ENCODE measurements around the gene CR2. TPM values are rescaled to one million over a fixed set of nuclear protein-coding genes. Genes with fewer than 3 reads are reported as not detected.
"Not testable (repeated sequence)": the region's sequence is repeated elsewhere in the genome, so short reads cannot be mapped to it uniquely, and the experiment has no call there.

The CR2 gene
- total and polyA plus RNA-seq, 9 donors, result 0.04 to 1.3 (median 0.50) TPM

DNA sequence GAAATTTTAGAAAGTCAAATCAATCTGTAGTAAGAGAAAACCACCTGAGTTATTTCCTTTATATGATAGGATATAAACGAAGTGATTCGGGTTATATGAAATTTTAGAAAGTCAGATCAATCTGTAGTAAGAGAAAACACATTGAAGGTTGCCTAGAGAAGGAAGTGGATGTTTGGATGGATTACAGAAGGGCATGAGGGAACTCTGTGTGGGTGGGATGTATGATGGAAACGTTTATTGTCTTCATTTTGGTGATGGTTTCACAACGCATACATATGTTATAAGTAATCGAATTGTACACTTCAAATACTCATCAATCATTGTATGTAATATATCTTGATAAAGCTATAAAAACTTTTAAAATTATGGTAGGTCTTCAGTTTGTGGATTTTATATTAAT lies 46.9 kb downstream of the CR2 start:
- Histone ChIP-seq H3K4me3 (ENCODE audit: low read length) (no peak overlapping the region), H3K4me1 (ENCODE audit: control insufficient read depth, insufficient read depth, low read length) (peaks cover 1% of the 10 kb centered on the region), H3K27ac (ENCODE audit: low read length) (no peak overlapping the region), H3K36me3 (ENCODE audit: control insufficient read depth, insufficient read depth, low read length) (no peaks in the 10 kb centered on the region), H3K27me3 (ENCODE audit: control insufficient read depth, insufficient read depth, low read length) (peaks cover 29% of the 10 kb centered on the region), H3K9me3 (replicated peaks; ENCODE audit: control insufficient read depth, low read depth, low read length) (no peaks in the 10 kb centered on the region)
- no peak for DNase-seq
- WGBS (ENCODE audit: insufficient coverage), result 49% methylated on average over 2 of the region's 5 CpGs

DNA sequence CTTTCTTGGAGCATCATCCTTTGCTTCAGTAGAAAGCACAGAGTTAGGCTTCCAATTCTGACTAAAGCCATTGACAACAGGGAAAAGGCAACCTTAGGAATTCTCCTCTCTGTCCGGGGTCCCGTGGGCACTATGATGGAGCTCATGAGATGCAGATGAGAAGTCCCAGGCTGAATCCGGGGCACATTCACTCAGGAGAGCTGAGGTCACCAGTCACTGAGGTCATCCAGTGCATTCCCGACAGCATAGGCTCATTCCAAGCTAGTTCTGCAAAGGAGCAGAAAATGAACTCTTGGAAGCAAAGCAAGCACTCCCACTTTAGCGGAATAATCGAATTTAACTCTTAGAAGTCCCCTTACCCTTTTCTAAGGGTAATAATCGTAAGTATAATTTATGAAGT lies 48.6 kb downstream of the CR2 start:
- Histone ChIP-seq H3K27ac (ENCODE audit: low read length) (no peak overlapping the region), H3K4me3 (ENCODE audit: low read length) (no peak overlapping the region), H3K9me3 (replicated peaks; ENCODE audit: control insufficient read depth, low read depth, low read length) (no peaks in the 10 kb centered on the region), H3K27me3 (ENCODE audit: control insufficient read depth, insufficient read depth, low read length) (peaks cover 16% of the 10 kb centered on the region), H3K36me3 (ENCODE audit: control insufficient read depth, insufficient read depth, low read length) (no peaks in the 10 kb centered on the region), H3K4me1 (ENCODE audit: control insufficient read depth, insufficient read depth, low read length) (no peaks in the 10 kb centered on the region)
- no peak for DNase-seq
- WGBS (ENCODE audit: insufficient coverage), result 49% methylated on average over 4 of the region's 7 CpGs

DNA sequence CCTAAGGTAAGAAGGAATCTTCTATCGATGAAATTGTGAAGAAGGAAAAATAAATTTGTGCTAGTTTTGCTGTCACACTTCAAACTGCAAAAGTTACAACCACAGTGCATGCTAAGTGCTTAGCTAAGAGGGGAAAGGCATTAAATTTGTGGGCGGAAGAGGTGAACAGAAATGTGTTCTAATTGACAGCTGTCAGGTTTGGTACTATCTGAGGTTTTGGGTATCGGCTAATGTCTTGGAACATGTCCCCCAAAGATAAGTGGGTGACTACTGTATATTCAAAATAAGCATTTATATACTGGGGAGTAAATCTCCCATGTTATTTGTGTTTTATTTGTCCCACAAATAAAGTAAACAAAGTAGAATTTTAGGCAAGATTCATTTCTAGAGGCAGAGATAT lies 49.8 kb downstream of the CR2 start:
- no peak overlapping the region for H3K27ac ChIP-seq (ENCODE audit: low read length)
- no peak for DNase-seq
- no peaks in the 10 kb centered on the region for H3K9me3 ChIP-seq (replicated peaks; ENCODE audit: control insufficient read depth, low read depth, low read length)
- H3K4me1 ChIP-seq (ENCODE audit: control insufficient read depth, insufficient read depth, low read length), result no peaks in the 10 kb centered on the region
- no peaks in the 10 kb centered on the region for H3K36me3 ChIP-seq (ENCODE audit: control insufficient read depth, insufficient read depth, low read length)
- H3K27me3 ChIP-seq (ENCODE audit: control insufficient read depth, insufficient read depth, low read length), result peaks cover 10% of the 10 kb centered on the region
- no peak overlapping the region for H3K4me3 ChIP-seq (ENCODE audit: low read length)
- WGBS (ENCODE audit: insufficient coverage), result 83% methylated on average over 1 of the region's 3 CpGs

DNA sequence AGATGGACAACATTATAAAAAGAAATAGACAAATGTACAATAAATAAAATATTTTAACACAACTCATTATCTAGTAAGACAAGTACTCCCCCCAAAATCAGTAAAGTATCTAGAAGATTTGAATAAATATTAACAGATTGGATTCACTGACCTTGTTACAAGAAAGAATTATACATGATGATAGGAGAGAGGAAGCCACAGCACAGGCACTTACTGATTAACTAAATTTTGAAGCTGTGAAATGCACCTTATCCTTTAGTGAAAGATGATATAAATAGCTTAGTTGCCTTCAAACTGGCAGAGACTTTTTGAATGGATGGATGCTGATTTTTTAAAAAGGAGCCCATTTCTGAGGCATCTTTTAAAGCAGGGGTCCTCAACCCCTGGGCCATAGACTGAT lies 50.3 kb downstream of the CR2 start:
- Histone ChIP-seq H3K27ac (ENCODE audit: low read length) (no peak overlapping the region), H3K9me3 (replicated peaks; ENCODE audit: control insufficient read depth, low read depth, low read length) (no peaks in the 10 kb centered on the region), H3K27me3 (ENCODE audit: control insufficient read depth, insufficient read depth, low read length) (peaks cover 10% of the 10 kb centered on the region), H3K4me3 (ENCODE audit: low read length) (no peak overlapping the region), H3K4me1 (ENCODE audit: control insufficient read depth, insufficient read depth, low read length) (no peaks in the 10 kb centered on the region), H3K36me3 (ENCODE audit: control insufficient read depth, insufficient read depth, low read length) (no peaks in the 10 kb centered on the region)
- no peak for DNase-seq

DNA sequence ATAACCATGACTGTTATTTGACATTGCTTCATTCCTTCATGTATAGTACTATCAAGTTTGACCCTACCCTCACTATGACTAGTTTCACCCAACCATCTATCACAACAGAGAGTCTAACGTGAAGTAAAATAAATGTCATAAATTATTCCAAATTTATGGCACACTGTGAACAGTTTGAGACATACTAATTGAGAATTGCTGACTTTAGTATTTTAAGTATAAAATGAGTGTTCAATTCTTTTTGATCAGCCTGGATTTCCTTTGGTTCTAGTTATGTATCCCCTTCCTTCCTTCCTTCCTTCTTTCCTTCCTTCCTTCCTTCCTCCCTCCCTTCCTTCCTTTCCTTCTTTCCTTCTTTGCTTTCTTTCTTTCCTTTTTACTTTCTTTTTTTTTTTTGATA lies 56.3 kb downstream of the CR2 start:
- Histone ChIP-seq H3K9me3 (replicated peaks; ENCODE audit: control insufficient read depth, low read depth, low read length) (no peaks in the 10 kb centered on the region), H3K27ac (ENCODE audit: low read length) (no peak overlapping the region), H3K27me3 (ENCODE audit: control insufficient read depth, insufficient read depth, low read length) (no peaks in the 10 kb centered on the region), H3K36me3 (ENCODE audit: control insufficient read depth, insufficient read depth, low read length) (no peaks in the 10 kb centered on the region), H3K4me3 (ENCODE audit: low read length) (no peak overlapping the region), H3K4me1 (ENCODE audit: control insufficient read depth, insufficient read depth, low read length) (no peaks in the 10 kb centered on the region)
- no CpG with 5 or more reads among the region's 1 CpG for WGBS (ENCODE audit: insufficient coverage)
- no peak for DNase-seq

DNA sequence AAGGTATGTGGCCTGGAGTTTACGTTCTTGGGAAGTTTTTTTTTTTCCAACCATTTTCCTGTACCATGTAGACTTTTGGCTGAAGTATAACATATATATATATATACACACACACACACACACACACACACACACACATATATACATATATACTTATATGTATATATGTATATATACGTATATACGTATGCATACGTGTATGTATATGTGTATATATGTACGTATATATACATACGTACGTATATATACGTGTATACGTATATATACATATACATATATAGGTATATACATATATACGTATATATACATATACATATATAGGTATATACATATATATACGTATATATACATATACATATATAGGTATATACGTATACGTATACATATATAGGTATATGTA lies 60.8 kb downstream of the CR2 start:
- Histone ChIP-seq H3K27me3 (ENCODE audit: control insufficient read depth, insufficient read depth, low read length) (no peaks in the 10 kb centered on the region), H3K4me3 (ENCODE audit: low read length) (no peak overlapping the region), H3K4me1 (ENCODE audit: control insufficient read depth, insufficient read depth, low read length) (no peaks in the 10 kb centered on the region), H3K36me3 (ENCODE audit: control insufficient read depth, insufficient read depth, low read length) (no peaks in the 10 kb centered on the region), H3K9me3 (replicated peaks; ENCODE audit: control insufficient read depth, low read depth, low read length) (no peaks in the 10 kb centered on the region), H3K27ac (ENCODE audit: low read length) (no peak overlapping the region)
- DNase-seq, result no peak
- no CpG with 5 or more reads among the region's 13 CpGs for WGBS (ENCODE audit: insufficient coverage)

DNA sequence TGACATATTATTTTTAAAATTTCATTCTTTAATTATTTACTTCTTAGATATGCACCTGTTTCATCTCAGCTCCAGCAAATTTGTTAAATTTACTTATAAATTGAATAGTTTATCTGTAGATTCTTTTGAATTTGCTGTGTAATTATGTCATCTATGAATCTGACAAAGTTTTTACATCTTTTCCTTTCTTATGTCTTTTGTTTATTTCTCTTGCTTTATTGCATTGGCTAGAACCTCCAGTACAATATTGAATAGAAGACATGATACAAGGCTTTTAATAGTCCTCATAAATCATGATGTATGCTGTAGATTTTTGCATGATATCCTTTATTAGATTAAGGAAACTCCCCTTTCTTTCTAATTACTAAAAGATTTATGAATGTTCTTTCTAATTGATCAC lies 62.6 kb downstream of the CR2 start:
- Histone ChIP-seq H3K36me3 (ENCODE audit: control insufficient read depth, insufficient read depth, low read length) (no peaks in the 10 kb centered on the region), H3K27ac (ENCODE audit: low read length) (no peak overlapping the region), H3K4me3 (ENCODE audit: low read length) (no peak overlapping the region), H3K9me3 (replicated peaks; ENCODE audit: control insufficient read depth, low read depth, low read length) (no peaks in the 10 kb centered on the region), H3K27me3 (ENCODE audit: control insufficient read depth, insufficient read depth, low read length) (no peaks in the 10 kb centered on the region), H3K4me1 (ENCODE audit: control insufficient read depth, insufficient read depth, low read length) (no peaks in the 10 kb centered on the region)
- no peak for DNase-seq

DNA sequence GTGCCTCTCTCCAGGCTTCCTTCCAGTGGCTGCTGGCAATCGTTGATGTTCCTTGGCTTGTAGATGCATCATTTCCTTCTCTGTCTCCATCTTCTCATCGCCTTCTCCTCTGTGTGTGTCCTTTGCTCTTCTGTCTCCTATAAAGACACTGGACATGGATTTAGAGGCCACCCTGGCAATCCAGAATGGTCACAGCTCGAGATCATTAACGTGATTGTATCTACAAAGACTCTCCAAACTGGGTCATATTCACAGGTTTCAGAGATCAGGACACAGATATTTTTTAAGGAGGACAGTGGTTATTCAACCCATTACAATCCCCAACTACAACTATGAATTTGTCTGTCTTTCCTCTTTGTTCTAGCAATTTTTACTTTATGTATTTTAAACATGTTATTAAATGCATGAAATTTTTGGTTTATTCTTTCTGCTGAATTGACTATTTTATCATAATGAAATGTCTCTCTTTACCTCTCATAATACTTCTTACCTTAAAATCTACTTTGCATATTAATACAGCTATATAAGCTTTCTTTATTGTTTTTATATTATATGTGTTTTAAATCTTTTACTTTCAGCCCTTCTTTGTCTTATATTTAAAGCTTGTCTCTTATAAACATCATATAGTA lies 64.6 kb downstream of the CR2 start:
- 21% methylated on average over 2 of the region's 4 CpGs for WGBS (ENCODE audit: insufficient coverage)
- Histone ChIP-seq H3K4me1 (ENCODE audit: control insufficient read depth, insufficient read depth, low read length) (no peaks in the 10 kb centered on the region), H3K36me3 (ENCODE audit: control insufficient read depth, insufficient read depth, low read length) (no peaks in the 10 kb centered on the region), H3K27me3 (ENCODE audit: control insufficient read depth, insufficient read depth, low read length) (no peaks in the 10 kb centered on the region), H3K4me3 (ENCODE audit: low read length) (no peak overlapping the region), H3K27ac (ENCODE audit: low read length) (no peak overlapping the region), H3K9me3 (replicated peaks; ENCODE audit: control insufficient read depth, low read depth, low read length) (no peaks in the 10 kb centered on the region)
- DNase-seq, result no peak

DNA sequence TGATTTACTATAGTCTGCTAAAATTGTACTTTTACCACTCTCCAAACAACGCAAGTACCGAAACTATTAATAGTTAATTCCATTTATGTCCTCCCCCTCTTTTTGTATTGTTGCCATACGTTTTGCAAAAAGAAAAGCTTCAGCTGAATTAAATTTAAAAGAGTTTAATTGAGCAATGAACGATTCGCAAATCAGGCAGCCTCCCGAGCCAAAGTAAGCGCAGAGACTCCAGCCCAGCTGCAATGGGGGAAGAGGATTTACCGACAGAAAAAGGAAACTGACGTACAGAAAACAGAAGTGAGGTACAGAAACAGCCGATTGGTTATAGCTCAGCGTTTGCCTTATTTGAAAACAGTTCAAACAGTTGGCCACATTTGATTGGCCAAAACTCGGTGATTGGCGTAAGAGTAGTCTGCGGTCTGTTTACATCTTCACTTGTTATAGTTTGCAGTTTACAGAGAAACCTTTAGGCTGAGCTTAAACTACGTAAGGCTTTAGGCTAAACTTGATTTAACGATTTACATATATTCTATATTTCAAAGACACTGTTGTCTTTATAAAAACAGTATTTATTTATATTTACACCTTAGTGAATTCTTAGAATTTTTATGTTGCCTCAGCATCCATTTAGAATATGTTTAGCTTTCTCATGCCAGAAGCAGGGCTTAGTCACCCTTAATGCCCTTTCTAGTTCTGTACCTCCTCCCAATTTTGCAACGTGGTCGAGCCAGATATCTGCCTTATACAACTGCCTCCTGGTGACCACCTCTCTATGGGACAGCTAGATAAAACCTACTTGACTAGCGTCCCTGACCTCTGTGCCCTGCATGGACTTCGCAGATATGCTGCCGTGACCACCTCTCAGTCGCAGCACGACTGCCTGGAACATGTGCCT lies 65.6 kb downstream of the CR2 start:
- no peaks in the 10 kb centered on the region for H3K27me3 ChIP-seq (ENCODE audit: control insufficient read depth, insufficient read depth, low read length)
- peak; percentile 3 for DNase-seq
- H3K27ac ChIP-seq (ENCODE audit: low read length), result no peak overlapping the region
- no peak overlapping the region for H3K4me3 ChIP-seq (ENCODE audit: low read length)
- 74% methylated on average over 17 of the region's 23 CpGs for WGBS (ENCODE audit: insufficient coverage)
- no peaks in the 10 kb centered on the region for H3K36me3 ChIP-seq (ENCODE audit: control insufficient read depth, insufficient read depth, low read length)
- no peaks in the 10 kb centered on the region for H3K9me3 ChIP-seq (replicated peaks; ENCODE audit: control insufficient read depth, low read depth, low read length)
- no peaks in the 10 kb centered on the region for H3K4me1 ChIP-seq (ENCODE audit: control insufficient read depth, insufficient read depth, low read length)

DNA sequence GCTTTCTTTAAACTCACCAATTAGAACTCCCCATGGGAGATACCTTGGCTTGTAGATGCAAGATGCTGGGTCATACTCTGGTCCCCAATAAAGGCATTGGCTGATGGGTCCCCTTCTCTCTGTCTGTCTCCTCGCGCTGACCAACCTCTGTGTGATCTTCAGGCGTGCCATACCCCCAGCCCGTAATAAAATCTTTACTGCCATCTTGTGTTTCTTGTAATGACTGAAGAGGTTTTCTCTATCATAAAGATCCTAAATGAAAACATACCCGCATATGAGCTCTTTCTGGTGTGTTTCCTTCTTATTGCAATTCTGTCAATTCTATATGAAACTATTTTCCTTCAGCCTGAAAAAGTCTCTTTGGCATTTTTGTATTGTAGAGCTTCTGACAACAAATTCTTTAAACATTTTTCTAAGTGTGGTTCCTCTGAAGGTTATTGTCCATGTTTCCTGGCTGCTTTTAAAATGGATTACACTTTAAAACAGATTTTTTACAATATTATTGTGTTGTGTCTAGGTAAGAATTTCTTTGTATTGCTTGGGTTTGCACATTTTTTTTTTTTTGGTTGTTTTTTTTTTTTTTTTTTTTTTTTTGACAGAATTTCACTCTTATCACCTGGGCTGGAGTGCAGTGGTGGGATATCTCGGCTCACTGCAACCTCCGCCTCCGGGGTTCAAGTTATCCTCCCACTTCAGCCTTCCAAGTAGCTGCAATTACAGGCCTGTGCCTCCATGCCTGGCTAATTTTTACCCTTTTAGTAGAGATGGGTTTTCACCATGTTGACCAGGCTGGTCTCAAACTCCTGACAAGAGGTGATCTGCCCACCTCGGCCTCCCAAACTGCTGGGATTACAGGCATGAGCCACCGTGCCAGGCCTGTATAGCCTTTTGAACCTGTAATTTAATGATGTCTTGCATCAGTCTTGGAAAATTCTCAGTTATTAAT lies 66.5 kb downstream of the CR2 start:
- not testable (repeated sequence) for DNase-seq; H3K27me3 ChIP-seq (ENCODE audit: control insufficient read depth, insufficient read depth, low read length); H3K4me1 ChIP-seq (ENCODE audit: control insufficient read depth, insufficient read depth, low read length); H3K27ac ChIP-seq (ENCODE audit: low read length); H3K9me3 ChIP-seq (replicated peaks; ENCODE audit: control insufficient read depth, low read depth, low read length); H3K4me3 ChIP-seq (ENCODE audit: low read length); H3K36me3 ChIP-seq (ENCODE audit: control insufficient read depth, insufficient read depth, low read length)
- no CpG with 5 or more reads among the region's 10 CpGs for WGBS (ENCODE audit: insufficient coverage)

Data from muscle of leg (tissue), 11 donors.